Liver (tissue), 9 donors: Measurements from ENCODE around the gene COL23A1. TPM values are rescaled to one million over a fixed set of nuclear protein-coding genes. Genes with fewer than 3 reads are reported as not detected.

ENCODE experiments used
- DNase-seq: peaks from one replicate; pipeline ENCODE4 v3.0.0-alpha.2; 2017; ENCODE audit warnings: low spot score
- H3K27ac ChIP-seq, 2 donors: one replicate each; pipeline ENCODE4 v1.7.0; 2013; ENCODE audit warnings: inconsistent platforms in 2 of 2, low read length in 2 of 2, control low read depth in 1 of 2, low read depth in 1 of 2, mild to moderate bottlenecking in 1 of 2
- H3K27me3 ChIP-seq, 4 donors: one replicate each; pipeline versions ENCODE4 v1.6.1 to v1.7.0; 2013; ENCODE audit warnings: low read length in 3 of 4, inconsistent platforms in 1 of 4, mild to moderate bottlenecking in 1 of 4, moderate library complexity in 1 of 4; ENCODE audit not compliant: control insufficient read depth in 4 of 4, insufficient read depth in 4 of 4
- H3K36me3 ChIP-seq, 4 donors: one replicate each; pipeline versions ENCODE4 v1.6.1 to v1.7.0; 2013; ENCODE audit warnings: low read length in 3 of 4, mild to moderate bottlenecking in 3 of 4, low read depth in 1 of 4, moderate library complexity in 1 of 4; ENCODE audit not compliant: control insufficient read depth in 4 of 4, insufficient read depth in 3 of 4
- H3K4me1 ChIP-seq, 4 donors: one replicate each; pipeline versions ENCODE4 v1.6.1 to v1.7.0; 2013; ENCODE audit warnings: low read length in 3 of 4, mild to moderate bottlenecking in 3 of 4, moderate library complexity in 1 of 4; ENCODE audit not compliant: control insufficient read depth in 4 of 4, insufficient read depth in 4 of 4
- H3K4me3 ChIP-seq, 3 donors: one replicate each; pipeline versions ENCODE4 v1.6.1 to v1.7.0; 2013; ENCODE audit warnings: low read length in 3 of 3, control low read depth in 1 of 3, low read depth in 1 of 3, mild to moderate bottlenecking in 1 of 3
- H3K9ac ChIP-seq, 2 donors: one replicate each; pipeline ENCODE4 v1.7.0; 2013; ENCODE audit warnings: low read length in 2 of 2, mild to moderate bottlenecking in 2 of 2, moderate library complexity in 2 of 2, control low read depth in 1 of 2, low read depth in 1 of 2
- H3K9me3 ChIP-seq, 4 donors: one replicate each; pipeline versions ENCODE4 v1.6.1 to v1.7.0; 2013; ENCODE audit warnings: low read length in 3 of 4; ENCODE audit not compliant: control insufficient read depth in 4 of 4
- EGR1 ChIP-seq, 2 donors: IDR thresholded peaks; 2 replicates each; pipeline ENCODE4 v1.6.1; 2016 to 2018; ENCODE audit warnings: antibody characterized with exemption in 2 of 2, low read depth in 2 of 2
- FOXA2 ChIP-seq: IDR thresholded peaks from 2 replicates; pipeline ENCODE4 v1.6.1; 2016; ENCODE audit warnings: antibody characterized with exemption
- HNF4A ChIP-seq, 2 donors: conservative IDR thresholded peaks; 2 replicates each; pipeline ENCODE4 v1.6.1; 2016; ENCODE audit warnings: antibody characterized with exemption in 2 of 2, mild to moderate bottlenecking in 2 of 2
- HNF4G ChIP-seq: IDR thresholded peaks from 2 replicates; pipeline ENCODE4 v1.6.1; 2016; ENCODE audit warnings: antibody characterized with exemption
- JUND ChIP-seq, 2 donors: IDR thresholded peaks; 2 replicates each; pipeline ENCODE4 v1.6.1; 2016; ENCODE audit warnings: antibody characterized with exemption in 2 of 2
- NR2F2 ChIP-seq: IDR thresholded peaks from 2 replicates; pipeline ENCODE4 v1.6.1; 2016; ENCODE audit warnings: antibody characterized with exemption
- RAD21 ChIP-seq, 2 donors: IDR thresholded peaks; 2 replicates each; pipeline ENCODE4 v1.6.1; 2016; ENCODE audit warnings: antibody characterized with exemption in 2 of 2, mild to moderate bottlenecking in 2 of 2
- RXRA ChIP-seq, 2 donors: IDR thresholded peaks; 2 replicates each; pipeline ENCODE4 v1.6.1; 2017 to 2018; ENCODE audit warnings: antibody characterized with exemption in 2 of 2, mild to moderate bottlenecking in 1 of 2
- TAF1 ChIP-seq: conservative IDR thresholded peaks from 2 replicates; pipeline ENCODE4 v1.6.1; 2016; ENCODE audit warnings: antibody characterized with exemption, mild to moderate bottlenecking
- YY1 ChIP-seq: IDR thresholded peaks from 2 replicates; pipeline ENCODE4 v1.6.1; 2016; ENCODE audit warnings: antibody characterized with exemption, mild to moderate bottlenecking
- WGBS: extraction: QIAGEN DNeasy Blood & Tissue Kit; methylation state at CpG from one replicate; pipeline ENCODE4 v1.1.7; 2013; 5-methylcytosine and 5-hydroxymethylcytosine counted together
- polyA plus RNA-seq, 2 donors: library from polyadenylated mRNA; stranded (reverse) in 1 of 2; unstranded in 1 of 2; fragments of 200-250 nt in 1 of 2; fragments of >200 nt in 1 of 2; fragmentation: Nextera tagmentation in 1 of 2; extraction: Ambion mirVana in 1 of 2; gene quantifications; one replicate each; pipeline versions ENCODE4 v1.2.1 to v1.2.3, GENCODE V29; 2013 to 2015
- total RNA-seq, 2 donors: library from RNA; depleted of rRNA; stranded (reverse); fragments of >200 nt; gene quantifications; one replicate each; pipeline ENCODE4 v1.2.3, GENCODE V29; 2014
- TF ChIP-seq, protein P1 (sequence below): fragments of 150-350 bp; IDR thresholded peaks from 2 replicates; pipeline ENCODE4 v1.5.1; 2017; ENCODE audit warnings: improper control_type of control experiment, low read depth, low read length; ENCODE audit not compliant: missing input control
- TF ChIP-seq, protein P2 (sequence below): IDR thresholded peaks from 2 replicates; pipeline ENCODE4 v1.6.1; 2016; ENCODE audit warnings: antibody characterized with exemption
- TF ChIP-seq, protein P3 (sequence below): IDR thresholded peaks from 2 replicates; pipeline ENCODE4 v1.6.1; 2016; ENCODE audit warnings: antibody characterized with exemption, mild to moderate bottlenecking
- TF ChIP-seq, protein P4 (sequence below): IDR thresholded peaks from 2 replicates; pipeline ENCODE4 v1.6.1; 2016; ENCODE audit warnings: antibody characterized with exemption
- donor health status: healthy.
- donor health status: healthy.
- donor health status: healthy.
- donor health status: healthy.
- donor health status: healthy.

COL23A1 gene
- total and polyA plus RNA-seq, 4 donors: 0.08 to 1.4 (median 0.27) TPM

DNA sequence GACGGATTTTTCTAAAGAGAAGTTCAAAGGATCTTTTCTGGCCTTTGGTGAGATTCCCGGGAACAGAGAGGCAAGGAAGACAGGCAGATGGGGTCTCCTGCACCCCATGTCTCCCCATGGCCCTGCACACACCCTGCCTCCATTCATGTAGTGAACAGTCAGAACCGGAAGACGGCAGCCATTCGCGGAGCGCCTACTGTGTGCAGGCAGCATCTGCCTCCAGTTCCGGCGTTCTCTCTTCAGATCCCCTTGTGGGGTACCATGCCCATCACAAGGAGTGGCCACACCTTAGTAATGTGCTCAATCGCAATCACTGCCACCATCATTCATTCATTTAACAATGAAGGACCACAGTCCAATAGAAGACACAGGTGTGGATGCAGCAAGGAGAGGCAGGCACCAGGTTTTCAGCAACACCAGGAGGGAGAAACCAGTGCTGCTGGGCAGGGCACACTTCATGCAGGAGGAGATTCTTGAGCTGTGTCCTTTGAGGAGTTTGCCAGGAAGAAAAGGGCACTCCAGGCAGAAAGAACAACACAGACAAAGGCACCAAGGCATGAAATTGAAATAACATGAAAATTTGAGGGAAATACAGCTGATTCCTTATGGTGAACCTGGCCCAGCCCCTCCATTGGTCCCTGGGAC, 186.1 kb downstream of the COL23A1 start:
- TF ChIP-seq TAF1: no peak
- TF ChIP-seq, protein P1, sequence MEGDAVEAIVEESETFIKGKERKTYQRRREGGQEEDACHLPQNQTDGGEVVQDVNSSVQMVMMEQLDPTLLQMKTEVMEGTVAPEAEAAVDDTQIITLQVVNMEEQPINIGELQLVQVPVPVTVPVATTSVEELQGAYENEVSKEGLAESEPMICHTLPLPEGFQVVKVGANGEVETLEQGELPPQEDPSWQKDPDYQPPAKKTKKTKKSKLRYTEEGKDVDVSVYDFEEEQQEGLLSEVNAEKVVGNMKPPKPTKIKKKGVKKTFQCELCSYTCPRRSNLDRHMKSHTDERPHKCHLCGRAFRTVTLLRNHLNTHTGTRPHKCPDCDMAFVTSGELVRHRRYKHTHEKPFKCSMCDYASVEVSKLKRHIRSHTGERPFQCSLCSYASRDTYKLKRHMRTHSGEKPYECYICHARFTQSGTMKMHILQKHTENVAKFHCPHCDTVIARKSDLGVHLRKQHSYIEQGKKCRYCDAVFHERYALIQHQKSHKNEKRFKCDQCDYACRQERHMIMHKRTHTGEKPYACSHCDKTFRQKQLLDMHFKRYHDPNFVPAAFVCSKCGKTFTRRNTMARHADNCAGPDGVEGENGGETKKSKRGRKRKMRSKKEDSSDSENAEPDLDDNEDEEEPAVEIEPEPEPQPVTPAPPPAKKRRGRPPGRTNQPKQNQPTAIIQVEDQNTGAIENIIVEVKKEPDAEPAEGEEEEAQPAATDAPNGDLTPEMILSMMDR: no peak
- TF ChIP-seq HNF4A (conservative IDR thresholded peaks at IDR 0.05): no peak
- no peak for TF ChIP-seq FOXA2
- no peak for TF ChIP-seq RAD21 (IDR thresholded peaks at IDR 0.05)
- TF ChIP-seq, protein P2, sequence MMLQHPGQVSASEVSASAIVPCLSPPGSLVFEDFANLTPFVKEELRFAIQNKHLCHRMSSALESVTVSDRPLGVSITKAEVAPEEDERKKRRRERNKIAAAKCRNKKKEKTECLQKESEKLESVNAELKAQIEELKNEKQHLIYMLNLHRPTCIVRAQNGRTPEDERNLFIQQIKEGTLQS: no peak
- TF ChIP-seq HNF4G: no peak
- no peak for TF ChIP-seq RXRA (IDR thresholded peaks at IDR 0.05)
- TF ChIP-seq, protein P3, sequence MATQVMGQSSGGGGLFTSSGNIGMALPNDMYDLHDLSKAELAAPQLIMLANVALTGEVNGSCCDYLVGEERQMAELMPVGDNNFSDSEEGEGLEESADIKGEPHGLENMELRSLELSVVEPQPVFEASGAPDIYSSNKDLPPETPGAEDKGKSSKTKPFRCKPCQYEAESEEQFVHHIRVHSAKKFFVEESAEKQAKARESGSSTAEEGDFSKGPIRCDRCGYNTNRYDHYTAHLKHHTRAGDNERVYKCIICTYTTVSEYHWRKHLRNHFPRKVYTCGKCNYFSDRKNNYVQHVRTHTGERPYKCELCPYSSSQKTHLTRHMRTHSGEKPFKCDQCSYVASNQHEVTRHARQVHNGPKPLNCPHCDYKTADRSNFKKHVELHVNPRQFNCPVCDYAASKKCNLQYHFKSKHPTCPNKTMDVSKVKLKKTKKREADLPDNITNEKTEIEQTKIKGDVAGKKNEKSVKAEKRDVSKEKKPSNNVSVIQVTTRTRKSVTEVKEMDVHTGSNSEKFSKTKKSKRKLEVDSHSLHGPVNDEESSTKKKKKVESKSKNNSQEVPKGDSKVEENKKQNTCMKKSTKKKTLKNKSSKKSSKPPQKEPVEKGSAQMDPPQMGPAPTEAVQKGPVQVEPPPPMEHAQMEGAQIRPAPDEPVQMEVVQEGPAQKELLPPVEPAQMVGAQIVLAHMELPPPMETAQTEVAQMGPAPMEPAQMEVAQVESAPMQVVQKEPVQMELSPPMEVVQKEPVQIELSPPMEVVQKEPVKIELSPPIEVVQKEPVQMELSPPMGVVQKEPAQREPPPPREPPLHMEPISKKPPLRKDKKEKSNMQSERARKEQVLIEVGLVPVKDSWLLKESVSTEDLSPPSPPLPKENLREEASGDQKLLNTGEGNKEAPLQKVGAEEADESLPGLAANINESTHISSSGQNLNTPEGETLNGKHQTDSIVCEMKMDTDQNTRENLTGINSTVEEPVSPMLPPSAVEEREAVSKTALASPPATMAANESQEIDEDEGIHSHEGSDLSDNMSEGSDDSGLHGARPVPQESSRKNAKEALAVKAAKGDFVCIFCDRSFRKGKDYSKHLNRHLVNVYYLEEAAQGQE: no peak
- TF ChIP-seq, protein P4, sequence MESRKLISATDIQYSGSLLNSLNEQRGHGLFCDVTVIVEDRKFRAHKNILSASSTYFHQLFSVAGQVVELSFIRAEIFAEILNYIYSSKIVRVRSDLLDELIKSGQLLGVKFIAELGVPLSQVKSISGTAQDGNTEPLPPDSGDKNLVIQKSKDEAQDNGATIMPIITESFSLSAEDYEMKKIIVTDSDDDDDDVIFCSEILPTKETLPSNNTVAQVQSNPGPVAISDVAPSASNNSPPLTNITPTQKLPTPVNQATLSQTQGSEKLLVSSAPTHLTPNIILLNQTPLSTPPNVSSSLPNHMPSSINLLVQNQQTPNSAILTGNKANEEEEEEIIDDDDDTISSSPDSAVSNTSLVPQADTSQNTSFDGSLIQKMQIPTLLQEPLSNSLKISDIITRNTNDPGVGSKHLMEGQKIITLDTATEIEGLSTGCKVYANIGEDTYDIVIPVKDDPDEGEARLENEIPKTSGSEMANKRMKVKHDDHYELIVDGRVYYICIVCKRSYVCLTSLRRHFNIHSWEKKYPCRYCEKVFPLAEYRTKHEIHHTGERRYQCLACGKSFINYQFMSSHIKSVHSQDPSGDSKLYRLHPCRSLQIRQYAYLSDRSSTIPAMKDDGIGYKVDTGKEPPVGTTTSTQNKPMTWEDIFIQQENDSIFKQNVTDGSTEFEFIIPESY: no peak
- TF ChIP-seq NR2F2: no peak
- TF ChIP-seq EGR1 (IDR thresholded peaks at IDR 0.05; ENCODE audit: low read depth in 2 of 2): no peak
- no peaks in the 10 kb centered on the region for H3K36me3 ChIP-seq
- H3K4me3 ChIP-seq: no peak overlapping the region
- H3K4me1 ChIP-seq: no peaks in the 10 kb centered on the region
- no peak for DNase-seq
- H3K27ac ChIP-seq: no peak overlapping the region
- H3K9me3 ChIP-seq: no peaks in the 10 kb centered on the region
- no peaks in the 10 kb centered on the region for H3K27me3 ChIP-seq
- H3K9ac ChIP-seq: no peak overlapping the region
- 95% methylated on average over 10 of the region's 10 CpGs for WGBS

DNA sequence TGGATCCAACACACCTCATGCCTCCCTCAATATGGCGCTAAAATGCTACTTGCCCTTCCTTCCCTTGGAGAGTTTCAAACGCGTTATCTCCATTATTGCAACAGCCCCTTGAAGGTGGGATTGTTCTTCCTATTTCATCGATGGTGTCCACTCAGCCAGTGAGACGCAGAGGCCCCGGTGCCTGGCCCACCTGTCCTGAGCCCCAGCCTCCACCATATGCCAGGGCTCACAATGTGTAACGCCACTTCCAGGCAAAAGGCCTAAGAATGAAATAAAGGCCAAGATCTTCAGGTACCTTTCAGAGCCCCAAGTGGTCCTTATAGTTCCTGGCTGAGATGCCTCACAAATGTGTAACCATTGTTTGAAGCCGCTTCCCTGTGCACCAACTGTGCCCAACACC, 186.8 kb downstream of the COL23A1 start:
- Histone ChIP-seq H3K4me1 (no peaks in the 10 kb centered on the region), H3K9ac (no peak overlapping the region), H3K4me3 (no peak overlapping the region), H3K9me3 (no peaks in the 10 kb centered on the region), H3K27ac (no peak overlapping the region), H3K36me3 (no peaks in the 10 kb centered on the region), H3K27me3 (no peaks in the 10 kb centered on the region)
- no peak for DNase-seq
- 94% methylated on average over 8 of the region's 8 CpGs for WGBS
- TF ChIP-seq YY1 (no peak), NR2F2 (no peak), JUND (IDR thresholded peaks at IDR 0.05) (no peak)
